Measurements from ENCODE around the gene HOXA13.

GRCh38 chr7:27238979-27239386 lies 39.1 kb upstream of the HOXA13 start:
- TF ChIP-seq CTCF (IDR thresholded peaks at IDR 0.05; ENCODE audit: low read length) (no peak), EZH2 (IDR thresholded peaks at IDR 0.05; ENCODE audit: borderline replicate concordance, low read length) (no peak)

Data from OCI-LY1 (cell line).